SJCRH30 (cell line): Measurements from ENCODE around the gene TMPRSS3. TPM values are rescaled to one million over a fixed set of nuclear protein-coding genes. Genes with fewer than 3 reads are reported as not detected.
A peak's percentile ranks its signal among the peaks of the same experiment; 100 is the strongest.

Experiments
- DNase-seq, 2 experiments: peaks; one replicate each; pipeline ENCODE4 v3.0.0-alpha.2; 2015 to 2020
- H3K27ac ChIP-seq: fragments of 250-450 bp; sonication (Bioruptor Pico); 2 replicates; pipeline ENCODE4 v1.5.1; 2020; ENCODE audit warnings: mild to moderate bottlenecking, moderate library complexity
- H3K27me3 ChIP-seq: fragments of 250-450 bp; sonication (Bioruptor Pico); 2 replicates; pipeline ENCODE4 v1.5.1; 2020; ENCODE audit warnings: mild to moderate bottlenecking, moderate library complexity
- H3K36me3 ChIP-seq: fragments of 250-450 bp; sonication (Bioruptor Pico); 2 replicates; pipeline ENCODE4 v1.5.1; 2020; ENCODE audit warnings: mild to moderate bottlenecking, moderate library complexity
- H3K4me1 ChIP-seq: fragments of 250-450 bp; sonication (Bioruptor Pico); 2 replicates; pipeline ENCODE4 v1.5.1; 2020; ENCODE audit warnings: mild to moderate bottlenecking, moderate library complexity
- H3K4me3 ChIP-seq: fragments of 250-450 bp; sonication (Bioruptor Pico); 2 replicates; pipeline ENCODE4 v1.5.1; 2020; ENCODE audit warnings: mild to moderate bottlenecking, moderate library complexity
- H3K9me3 ChIP-seq: fragments of 250-450 bp; sonication (Bioruptor Pico); replicated peaks from 2 replicates; pipeline ENCODE4 v1.5.1; 2020; ENCODE audit warnings: mild to moderate bottlenecking, moderate library complexity
- total RNA-seq: library from RNA; depleted of rRNA; stranded (reverse); fragments of >200 nt; shearing (Covaris generic); gene quantifications from 2 replicates; pipeline ENCODE4 v1.2.3, GENCODE V29; 2014

The TMPRSS3 gene
- total RNA-seq, 1 experiment from 2014 or later: not detected

GRCh38 chr21:42393443-42393950 is 2.4 kb downstream of the TMPRSS3 start:
- Histone ChIP-seq H3K27me3 (no peaks in the 10 kb centered on the region; the same call in 1 of the 2 replicates), H3K9me3 (no peaks in the 10 kb centered on the region), H3K36me3 (no peaks in the 10 kb centered on the region), H3K4me1 (no peaks in the 10 kb centered on the region), H3K4me3 (no peak overlapping the region), H3K27ac (no peak overlapping the region)
- no peak for DNase-seq

GRCh38 chr21:42392731-42393442 is 3.0 kb downstream of the TMPRSS3 start:
- no peak for DNase-seq
- H3K4me1 ChIP-seq: no peaks in the 10 kb centered on the region
- H3K36me3 ChIP-seq: no peaks in the 10 kb centered on the region
- no peaks in the 10 kb centered on the region for H3K9me3 ChIP-seq
- H3K27me3 ChIP-seq: no peaks in the 10 kb centered on the region; the same call in 1 of the 2 replicates
- H3K4me3 ChIP-seq: no peak overlapping the region
- no peak overlapping the region for H3K27ac ChIP-seq

- no peak for DNase-seq
- Histone ChIP-seq H3K27ac (no peak overlapping the region), H3K27me3 (no peaks in the 10 kb centered on the region; the same call in 1 of the 2 replicates), H3K4me3 (no peak overlapping the region), H3K4me1 (no peaks in the 10 kb centered on the region), H3K9me3 (no peaks in the 10 kb centered on the region), H3K36me3 (no peaks in the 10 kb centered on the region)
These were observed 4.6 kb downstream of the TMPRSS3 start for GRCh38 chr21:42391297-42391696.

- H3K4me1 ChIP-seq: no peaks in the 10 kb centered on the region
- no peak overlapping the region for H3K27ac ChIP-seq
- no peaks in the 10 kb centered on the region for H3K9me3 ChIP-seq
- no peaks in the 10 kb centered on the region; the same call in 1 of the 2 replicates for H3K27me3 ChIP-seq
- no peak for DNase-seq
- H3K36me3 ChIP-seq: no peaks in the 10 kb centered on the region
- H3K4me3 ChIP-seq: no peak overlapping the region
These were observed 5.2 kb downstream of the TMPRSS3 start for GRCh38 chr21:42390696-42391095.

- H3K27ac ChIP-seq: no peak overlapping the region
- H3K4me3 ChIP-seq: no peak overlapping the region
- no peaks in the 10 kb centered on the region for H3K9me3 ChIP-seq
- H3K4me1 ChIP-seq: no peaks in the 10 kb centered on the region
- no peak for DNase-seq
- H3K36me3 ChIP-seq: no peaks in the 10 kb centered on the region
- H3K27me3 ChIP-seq: no peaks in the 10 kb centered on the region; the same call in 1 of the 2 replicates
These were observed 5.7 kb downstream of the TMPRSS3 start for GRCh38 chr21:42390193-42390592.

- Histone ChIP-seq H3K27ac (no peak overlapping the region), H3K36me3 (no peaks in the 10 kb centered on the region), H3K4me3 (no peak overlapping the region), H3K9me3 (no peaks in the 10 kb centered on the region), H3K27me3 (no peaks in the 10 kb centered on the region; the same call in 1 of the 2 replicates), H3K4me1 (no peaks in the 10 kb centered on the region)
- peak; percentile 14 to 52 for DNase-seq
These were observed 6.4 kb downstream of the TMPRSS3 start for GRCh38 chr21:42389449-42389835.

GRCh38 chr21:42388740-42389448 is 7.0 kb downstream of the TMPRSS3 start:
- no peaks in the 10 kb centered on the region; the same call in 1 of the 2 replicates for H3K27me3 ChIP-seq
- no peak overlapping the region for H3K27ac ChIP-seq
- H3K4me3 ChIP-seq: no peak overlapping the region
- H3K4me1 ChIP-seq: no peaks in the 10 kb centered on the region
- H3K9me3 ChIP-seq: no peaks in the 10 kb centered on the region
- DNase-seq: no peak
- H3K36me3 ChIP-seq: no peaks in the 10 kb centered on the region

- no peak for DNase-seq
- H3K4me3 ChIP-seq: no peak overlapping the region
- H3K36me3 ChIP-seq: no peaks in the 10 kb centered on the region
- no peaks in the 10 kb centered on the region for H3K9me3 ChIP-seq
- no peak overlapping the region for H3K27ac ChIP-seq
- no peaks in the 10 kb centered on the region; the same call in 1 of the 2 replicates for H3K27me3 ChIP-seq
- H3K4me1 ChIP-seq: no peaks in the 10 kb centered on the region
These were observed 8.0 kb downstream of the TMPRSS3 start for GRCh38 chr21:42387843-42388340.

GRCh38 chr21:42387164-42387563 is 8.7 kb downstream of the TMPRSS3 start:
- Histone ChIP-seq H3K4me1 (no peaks in the 10 kb centered on the region), H3K27ac (no peak overlapping the region), H3K36me3 (no peaks in the 10 kb centered on the region), H3K9me3 (no peaks in the 10 kb centered on the region), H3K27me3 (no peaks in the 10 kb centered on the region; the same call in 1 of the 2 replicates), H3K4me3 (no peak overlapping the region)
- no peak for DNase-seq

GRCh38 chr21:42386034-42386591 is 9.7 kb downstream of the TMPRSS3 start:
- Histone ChIP-seq H3K27ac (no peak overlapping the region), H3K4me3 (no peak overlapping the region), H3K4me1 (no peaks in the 10 kb centered on the region), H3K36me3 (no peaks in the 10 kb centered on the region), H3K27me3 (no peaks in the 10 kb centered on the region; the same call in 1 of the 2 replicates), H3K9me3 (no peaks in the 10 kb centered on the region)
- no peak for DNase-seq

- H3K36me3 ChIP-seq: no peaks in the 10 kb centered on the region
- no peak for DNase-seq
These were observed 10.2 kb downstream of the TMPRSS3 start for GRCh38 chr21:42385619-42386018.

GRCh38 chr21:42384989-42385388 is 10.9 kb downstream of the TMPRSS3 start:
- no peak overlapping the region for H3K27ac ChIP-seq
- no peak for DNase-seq
- no peaks in the 10 kb centered on the region; the same call in 1 of the 2 replicates for H3K27me3 ChIP-seq
- H3K9me3 ChIP-seq: no peaks in the 10 kb centered on the region
- H3K4me3 ChIP-seq: no peak overlapping the region
- H3K36me3 ChIP-seq: no peaks in the 10 kb centered on the region
- no peaks in the 10 kb centered on the region for H3K4me1 ChIP-seq

More at GRCh38 chr21:42385619-42386018, 10.2 kb downstream of the TMPRSS3 start:
- Histone ChIP-seq H3K4me3 (no peak overlapping the region), H3K9me3 (no peaks in the 10 kb centered on the region), H3K27ac (no peak overlapping the region), H3K27me3 (no peaks in the 10 kb centered on the region; the same call in 1 of the 2 replicates), H3K4me1 (no peaks in the 10 kb centered on the region)

GRCh38 chr21:42384156-42384945 is 11.5 kb downstream of the TMPRSS3 start:
- Histone ChIP-seq H3K27ac (no peak overlapping the region), H3K27me3 (no peaks in the 10 kb centered on the region; the same call in 1 of the 2 replicates), H3K9me3 (no peaks in the 10 kb centered on the region), H3K36me3 (no peaks in the 10 kb centered on the region), H3K4me1 (no peaks in the 10 kb centered on the region), H3K4me3 (no peak overlapping the region)
- no peak for DNase-seq

GRCh38 chr21:42383331-42383730 is 12.5 kb downstream of the TMPRSS3 start:
- DNase-seq: no peak

More at GRCh38 chr21:42383331-42383730, 12.5 kb downstream of the TMPRSS3 start:
- H3K27ac ChIP-seq: no peak overlapping the region
- no peaks in the 10 kb centered on the region for H3K9me3 ChIP-seq
- no peaks in the 10 kb centered on the region; the same call in 1 of the 2 replicates for H3K27me3 ChIP-seq
- H3K4me3 ChIP-seq: no peak overlapping the region
- H3K36me3 ChIP-seq: no peaks in the 10 kb centered on the region
- no peaks in the 10 kb centered on the region for H3K4me1 ChIP-seq
